Endothelial cell of umbilical vein (primary cell): ENCODE data around the gene PTGFRN. TPM values are rescaled to one million over a fixed set of nuclear protein-coding genes. Genes with fewer than 3 reads are reported as not detected.

ENCODE experiments used
- BruUV-seq: library from RNA; stranded (reverse); fragments of 400-500 nt; replicated peaks from 2 replicates; lab custom pipeline; 2021; lab: Mats Ljungman, UMichigan
- CTCF ChIA-PET: fragments of 300-600, 350-600 bp; sonication (Branson Sonifier 250); formaldehyde crosslinking; loops from one replicate; lab custom pipeline; 2021; ENCODE audit warnings: antibody characterized with exemption, inconsistent platforms; lab: Charles Lee
- POLR2A ChIA-PET: fragments of 300-600, 350-600 bp; sonication (Branson Sonifier 250); formaldehyde crosslinking; loops from one replicate; lab custom pipeline; 2021; ENCODE audit warnings: antibody characterized with exemption, inconsistent platforms; lab: Charles Lee
- DNase-seq: peaks from one replicate; pipeline ENCODE4 v3.0.0-alpha.2; 2011; ENCODE audit warnings: low read depth, low spot score
- FAIRE-seq: peaks from 2 replicates; lab custom pipeline; 2011; peaks lifted over from hg19 to GRCh38; lab: Jason Lieb, UNC
- H2AFZ ChIP-seq: 2 replicates; pipeline ENCODE4 v1.6.0; 2012; ENCODE audit warnings: low read depth, low read length, control low read depth, inconsistent platforms
- H3K27ac ChIP-seq: 2 replicates; pipeline ENCODE4 v1.5.1; 2011; ENCODE audit warnings: low read depth, mild to moderate bottlenecking, control low read depth, low read length, moderate library complexity; ENCODE audit not compliant: insufficient read depth
- H3K27me3 ChIP-seq, 2 experiments: 2 replicates each; pipeline versions ENCODE4 v1.6.0 to v1.6.1; 2011; ENCODE audit warnings: low read length in 2 of 2, mixed read lengths in 1 of 2; ENCODE audit not compliant: control insufficient read depth in 2 of 2, insufficient read depth in 2 of 2
- H3K36me3 ChIP-seq, 2 experiments: 2 replicates in 1 of 2; 3 replicates in 1 of 2; pipeline ENCODE4 v1.5.1; 2011; ENCODE audit warnings: low read length in 2 of 2, mild to moderate bottlenecking in 1 of 2, moderate library complexity in 1 of 2; ENCODE audit not compliant: control insufficient read depth in 2 of 2, insufficient read depth in 2 of 2; ENCODE audit errors: extremely low read depth in 1 of 2
- H3K4me1 ChIP-seq: 3 replicates; pipeline ENCODE4 v1.5.1; 2011; ENCODE audit warnings: mild to moderate bottlenecking, low read length; ENCODE audit not compliant: control insufficient read depth, insufficient read depth; ENCODE audit errors: extremely low read depth
- H3K4me2 ChIP-seq: 2 replicates; pipeline ENCODE4 v1.6.1; 2011; ENCODE audit warnings: low read length, control low read depth, mixed read lengths; ENCODE audit not compliant: insufficient read depth
- H3K4me3 ChIP-seq, 3 experiments: fragments of 200-600 bp in 1 of 3; sonication (generic), shearing (Covaris generic) in 1 of 3; replicated peaks in 1 of 3; 2 replicates each; pipeline ENCODE4 v1.5.1; 2011 to 2016; ENCODE audit warnings: control low read depth in 3 of 3, low read length in 3 of 3, mild to moderate bottlenecking in 2 of 3, inconsistent platforms in 1 of 3, low read depth in 1 of 3, moderate library complexity in 1 of 3; ENCODE audit not compliant: insufficient read depth in 1 of 3
- H3K79me2 ChIP-seq: 2 replicates; pipeline ENCODE4 v1.6.0; 2012; ENCODE audit warnings: low read length, inconsistent platforms; ENCODE audit not compliant: control insufficient read depth, insufficient read depth
- H3K9ac ChIP-seq: replicated peaks from 2 replicates; pipeline ENCODE3; 2011; ENCODE audit warnings: low read length, control low read depth; ENCODE audit not compliant: insufficient read depth; ENCODE audit errors: extremely low read depth
- H3K9me1 ChIP-seq: replicated peaks from 3 replicates; pipeline ENCODE4 v1.6.0; 2011; ENCODE audit warnings: mild to moderate bottlenecking, low read length; ENCODE audit not compliant: control insufficient read depth, insufficient read depth; ENCODE audit errors: extremely low read depth
- H3K9me3 ChIP-seq: replicated peaks from 2 replicates; pipeline ENCODE4 v1.5.1; 2012; ENCODE audit warnings: low read length, inconsistent platforms; ENCODE audit not compliant: control insufficient read depth, insufficient read depth
- H4K20me1 ChIP-seq: replicated peaks from 2 replicates; pipeline ENCODE3; 2011; ENCODE audit warnings: mild to moderate bottlenecking, low read length; ENCODE audit not compliant: control insufficient read depth, insufficient read depth; ENCODE audit errors: extremely low read depth
- CTCF ChIP-seq, 2 donors: IDR thresholded peaks; 1 replicate in 1 of 2; 2 replicates in 1 of 2; pipeline ENCODE4 v1.5.1; 2011; ENCODE audit warnings: low read length in 2 of 2, mild to moderate bottlenecking in 2 of 2, moderate library complexity in 2 of 2, control low read depth in 1 of 2, inconsistent platforms in 1 of 2, low read depth in 1 of 2; ENCODE audit not compliant: insufficient read depth in 1 of 2; ENCODE audit errors: extremely low read depth in 1 of 2
- EZH2 ChIP-seq: IDR thresholded peaks from 2 replicates; pipeline ENCODE4 v1.6.1; 2012; ENCODE audit warnings: borderline replicate concordance, low read depth, mild to moderate bottlenecking, moderate library complexity, low read length, inconsistent platforms; ENCODE audit not compliant: severe bottlenecking
- FOS ChIP-seq: IDR thresholded peaks from 2 replicates; pipeline ENCODE4 v1.6.1; 2011; ENCODE audit warnings: mild to moderate bottlenecking, low read length, moderate library complexity, borderline replicate concordance; ENCODE audit not compliant: insufficient read depth
- GATA2 ChIP-seq: IDR thresholded peaks from 2 replicates; pipeline ENCODE4 v1.7.0; 2011; ENCODE audit warnings: low read depth, mild to moderate bottlenecking, moderate library complexity, mixed read lengths, low read length; ENCODE audit not compliant: insufficient read length, insufficient read depth
- JUN ChIP-seq: IDR thresholded peaks from 2 replicates; pipeline ENCODE4 v1.6.1; 2011; ENCODE audit warnings: borderline replicate concordance, low read depth; ENCODE audit not compliant: insufficient read length, insufficient read depth
- MAX ChIP-seq: IDR thresholded peaks from 2 replicates; pipeline ENCODE4 v1.6.1; 2011; ENCODE audit not compliant: insufficient read depth, insufficient read length
- MYC ChIP-seq: IDR thresholded peaks from one replicate; pipeline ENCODE4 v1.6.1; 2011; ENCODE audit warnings: mild to moderate bottlenecking, low read depth, low read length
- POLR2A ChIP-seq: IDR thresholded peaks from 2 replicates; pipeline ENCODE4 v1.6.1; 2012; ENCODE audit warnings: low read depth, mild to moderate bottlenecking, control low read depth, low read length
- POLR2AphosphoS5 ChIP-seq: IDR thresholded peaks from 2 replicates; pipeline ENCODE4 v1.6.1; 2012; ENCODE audit warnings: low read depth, mild to moderate bottlenecking, control low read depth, low read length, moderate library complexity; ENCODE audit not compliant: insufficient read depth
- dilution Hi-C: fragments of 300-500 bp; cut with MboI; formaldehyde crosslinking; loops from one replicate; pipeline ENCODE4 v1.15.0; 2019; ENCODE audit warnings: low sequenced_read_pairs; ENCODE audit not compliant: extremely low pct_ligation_motif_present
- intact Hi-C: fragments of 100-400 bp; cut with micrococcal nuclease; formaldehyde crosslinking; loops from one replicate; pipeline ENCODE4 v1.10.0; 2022
- polyA plus RNA-seq, 4 experiments: library from polyadenylated mRNA; depleted of rRNA in 3 of 4; stranded (reverse) in 3 of 4; unstranded in 1 of 4; fragments of >200 nt; gene quantifications; 2 replicates each; pipeline versions ENCODE4 v1.2.1 to v1.2.3, GENCODE V29; 2011 to 2012; ENCODE audit warnings: missing spikeins in 1 of 4
- total RNA-seq: library from RNA; stranded (reverse); gene quantifications from 2 replicates; pipeline ENCODE4 v1.2.3, GENCODE V29; 2021

PTGFRN gene
- total and polyA plus RNA-seq, 2 donors (not counting 3 experiments of a cell fraction or from before 2014, with no cell fraction given) = 39.6 to 60.7 TPM

- Histone ChIP-seq H4K20me1 (no peaks in the 10 kb centered on the region), H3K27me3 (peaks cover 0 to 6% of the 10 kb centered on the region in 2 experiments), H2AFZ (no peak overlapping the region), H3K9me1 (no peaks in the 10 kb centered on the region), H3K27ac (no peak overlapping the region), H3K9me3 (no peaks in the 10 kb centered on the region), H3K4me1 (no peaks in the 10 kb centered on the region), H3K9ac (no peak overlapping the region), H3K4me2 (no peak overlapping the region), H3K79me2 (no peaks in the 10 kb centered on the region), H3K36me3 (no peaks in the 10 kb centered on the region), H3K4me3 (no peak overlapping the region)
- CTCF ChIA-PET = interaction anchor here (0.9 kb wide), 2 partner anchors 8 to 12 kb away, joined by 3 to 4 read pairs; no protein-coding TSS in a partner anchor
- no TSS peak for BruUV-seq
- TF ChIP-seq GATA2 (no peak), MYC (no peak), POLR2A (no peak), POLR2AphosphoS5 (no peak), JUN (no peak), FOS (no peak), CTCF (IDR thresholded peaks at IDR 0.05; ENCODE audit: extremely low read depth in 1 of 2, insufficient read depth in 1 of 2, low read depth in 1 of 2, low read length in 2 of 2) (no peak), EZH2 (no peak), MAX (no peak)
- dilution Hi-C loops (no loop called here), intact Hi-C loops (no loop called here)
- FAIRE-seq (no peak), DNase-seq (no peak)
- POLR2A ChIA-PET = no interaction called here
These were observed 99.4 kb downstream of the PTGFRN start for GRCh38 chr1:117009132-117009531.
